ENCODE data around the gene RNF31.

DNA sequence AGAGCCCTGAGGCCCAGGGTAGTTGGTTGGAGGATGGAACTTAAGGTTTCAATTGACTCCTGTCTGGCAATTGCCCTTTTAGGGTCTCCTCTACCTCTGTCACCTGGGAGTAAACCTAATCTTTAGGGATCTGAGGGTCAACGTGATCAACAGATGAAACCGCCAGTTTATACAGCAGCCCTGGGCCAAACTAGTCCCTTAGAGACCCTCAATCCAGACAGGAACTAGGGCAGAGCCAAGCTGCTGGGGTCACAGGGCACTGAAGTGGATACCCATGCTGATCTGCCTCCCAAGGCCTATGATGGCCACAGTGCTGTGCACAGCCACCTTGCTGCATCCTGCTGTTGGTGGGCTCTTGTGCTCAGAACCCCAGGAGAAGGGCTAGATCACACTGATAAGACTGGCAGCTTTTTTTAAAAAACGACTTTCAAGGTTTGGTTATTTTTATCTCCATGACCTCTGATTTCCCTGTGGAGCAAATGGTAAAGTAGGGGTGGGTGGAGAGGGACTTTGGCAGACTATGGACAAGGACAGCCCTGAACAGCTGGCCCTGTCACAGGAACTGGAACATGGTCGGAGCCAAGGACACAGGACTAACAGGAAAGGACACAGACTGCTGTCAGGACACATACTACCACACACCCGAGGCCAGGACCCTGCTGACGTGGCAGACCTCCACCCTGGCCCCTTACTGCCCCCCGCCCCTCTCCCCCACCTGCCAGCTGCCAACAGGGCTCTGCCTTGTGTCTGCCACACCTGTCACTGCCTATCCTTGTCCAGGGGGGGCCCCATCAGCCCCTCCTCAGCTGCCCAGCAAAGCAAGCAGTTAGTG is 16.4 kb upstream of the RNF31 start:
- no peak for TF ChIP-seq POLR2A (IDR thresholded peaks at IDR 0.05; ENCODE audit: low read depth, low read length)
- TF ChIP-seq POLR2AphosphoS5 (IDR thresholded peaks at IDR 0.05; ENCODE audit: low read depth, low read length): no peak

Measured in GM12892 (cell line).